GM23338 (cell line): ENCODE results near the gene CLEC7A. TPM values are rescaled to one million over a fixed set of nuclear protein-coding genes. Genes with fewer than 3 reads are reported as not detected.

Experiments used
- ATAC-seq: fragments of 200-7000 bp; cut with Tn5 transposase; 3 replicates; pipeline ENCODE4 v1.9.1; 2020
- DNase-seq: peaks from one replicate; pipeline ENCODE4 v3.0.0-alpha.2; 2015; ENCODE audit warnings: low spot score
- H2AFZ ChIP-seq: fragments of 200-600 bp; sonication (generic); 2 replicates; pipeline ENCODE4 v1.8.0; 2016; ENCODE audit warnings: antibody characterized with exemption, mild to moderate bottlenecking, moderate library complexity
- H3F3A ChIP-seq: fragments of 200-600 bp; sonication (generic); replicated peaks from 2 replicates; pipeline ENCODE4 v1.8.0; 2017; ENCODE audit warnings: antibody characterized with exemption, mixed run types, low read depth
- H3K27ac ChIP-seq: fragments of 200-600 bp; sonication (generic); 2 replicates; pipeline ENCODE4 v1.6.1; 2016; ENCODE audit warnings: low read depth
- H3K27me3 ChIP-seq: fragments of 200-600 bp; sonication (generic); 2 replicates; pipeline ENCODE4 v1.8.0; 2016; ENCODE audit warnings: mild to moderate bottlenecking, mixed run types, moderate library complexity; ENCODE audit not compliant: insufficient read depth
- H3K36me3 ChIP-seq: fragments of 200-600 bp; sonication (generic); 2 replicates; pipeline ENCODE4 v1.8.0; 2016; ENCODE audit warnings: mild to moderate bottlenecking; ENCODE audit not compliant: insufficient read depth
- H3K4me1 ChIP-seq: fragments of 200-600 bp; sonication (generic); 2 replicates; pipeline ENCODE4 v1.8.0; 2016; ENCODE audit warnings: mild to moderate bottlenecking, moderate library complexity; ENCODE audit not compliant: insufficient read depth
- H3K4me2 ChIP-seq: fragments of 200-600 bp; sonication (generic); 2 replicates; pipeline ENCODE4 v1.7.1; 2017; ENCODE audit warnings: mixed run types
- H3K4me3 ChIP-seq: fragments of 200-600 bp; sonication (generic); 2 replicates; pipeline ENCODE4 v1.6.1; 2016; ENCODE audit warnings: mixed run types
- H3K79me2 ChIP-seq: fragments of 200-600 bp; sonication (generic); replicated peaks from 2 replicates; pipeline ENCODE4 v1.8.0; 2017; ENCODE audit warnings: mild to moderate bottlenecking; ENCODE audit not compliant: insufficient read depth
- H3K9me2 ChIP-seq: fragments of 200-600 bp; sonication (generic); 2 replicates; pipeline ENCODE4 v1.8.0; 2017; ENCODE audit not compliant: insufficient read depth
- H4K20me1 ChIP-seq: fragments of 200-600 bp; sonication (generic); replicated peaks from 2 replicates; pipeline ENCODE4 v1.8.0; 2017; ENCODE audit warnings: mild to moderate bottlenecking; ENCODE audit not compliant: insufficient read depth
- H3K27ac Mint-ChIP-seq: 2 replicates; pipeline ENCODE4 v1.8.0; 2020; ENCODE audit warnings: inconsistent platforms, mild to moderate bottlenecking, moderate library complexity, mixed read lengths
- H3K27me3 Mint-ChIP-seq: 3 replicates; pipeline ENCODE4 v1.8.0; 2022; ENCODE audit warnings: low read depth, mild to moderate bottlenecking, moderate library complexity, mixed read lengths, inconsistent platforms; ENCODE audit not compliant: insufficient read depth, poor library complexity
- H3K36me3 Mint-ChIP-seq: 3 replicates; pipeline ENCODE4 v1.8.0; 2021; ENCODE audit warnings: low read depth, mild to moderate bottlenecking, inconsistent platforms, moderate library complexity, mixed read lengths
- H3K4me1 Mint-ChIP-seq: 3 replicates; pipeline ENCODE4 v1.8.0; 2020; ENCODE audit warnings: mild to moderate bottlenecking, inconsistent platforms, mixed read lengths
- H3K4me3 Mint-ChIP-seq: 3 replicates; pipeline ENCODE4 v1.8.0; 2021; ENCODE audit warnings: moderate library complexity, mild to moderate bottlenecking, inconsistent platforms, mixed read lengths
- H3K9me3 Mint-ChIP-seq: 3 replicates; pipeline ENCODE4 v1.8.0; 2020; ENCODE audit warnings: moderate library complexity, mild to moderate bottlenecking, inconsistent platforms, mixed read lengths
- CREB1 ChIP-seq: fragments of 250-450 bp; sonication (Bioruptor Pico); IDR thresholded peaks from 2 replicates; pipeline ENCODE4 v1.5.0; 2020; ENCODE audit warnings: low read depth, mild to moderate bottlenecking, moderate library complexity
- EZH2 ChIP-seq: fragments of 200-600 bp; sonication (generic); IDR thresholded peaks from one replicate; pipeline ENCODE4 v1.8.0; 2017; ENCODE audit warnings: antibody characterized with exemption, mild to moderate bottlenecking, low read depth; ENCODE audit not compliant: unreplicated experiment
- EZH2phosphoT487 ChIP-seq: fragments of 200-600 bp; sonication (generic); IDR thresholded peaks from one replicate; pipeline ENCODE4 v1.8.1; 2018; ENCODE audit warnings: antibody characterized with exemption; ENCODE audit not compliant: unreplicated experiment
- JUNB ChIP-seq: IDR thresholded peaks from one replicate; pipeline ENCODE4 v1.6.1; 2016; ENCODE audit warnings: antibody characterized with exemption; ENCODE audit not compliant: unreplicated experiment
- NANOG ChIP-seq: IDR thresholded peaks from 2 replicates; pipeline ENCODE4 v1.6.1; 2016; ENCODE audit warnings: antibody characterized with exemption, borderline replicate concordance
- POLR2AphosphoS5 ChIP-seq: IDR thresholded peaks from 2 replicates; pipeline ENCODE4 v1.6.1; 2016; ENCODE audit warnings: antibody characterized with exemption, low read depth
- STAT1 ChIP-seq: IDR thresholded peaks from one replicate; pipeline ENCODE4 v1.6.1; 2016; ENCODE audit warnings: antibody characterized with exemption; ENCODE audit not compliant: unreplicated experiment
- ZNF114 ChIP-seq: fragments of 250-450 bp; sonication (Bioruptor Pico); IDR thresholded peaks from 2 replicates; pipeline ENCODE4 v1.5.0; 2020; ENCODE audit warnings: mild to moderate bottlenecking, moderate library complexity
- ZNF331 ChIP-seq: fragments of 250-450 bp; sonication (Bioruptor Pico); IDR thresholded peaks from 2 replicates; pipeline ENCODE4 v1.5.0; 2020; ENCODE audit warnings: low read depth, mild to moderate bottlenecking, moderate library complexity
- polyA plus RNA-seq: library from polyadenylated mRNA; unstranded; fragments of >200 nt; fragmentation: Nextera tagmentation; extraction: Ambion mirVana; gene quantifications from 2 replicates; pipeline ENCODE4 v1.2.1, GENCODE V29; 2016
- total RNA-seq: library from RNA; depleted of rRNA; stranded (reverse); fragments of >200 nt; shearing (Covaris generic); gene quantifications from 2 replicates; pipeline ENCODE4 v1.2.3, GENCODE V29; 2014
- TF ChIP-seq, protein P1 (sequence below): fragments of 250-450 bp; sonication (Bioruptor Pico); IDR thresholded peaks from 2 replicates; pipeline ENCODE4 v1.5.0; 2020; ENCODE audit warnings: mild to moderate bottlenecking, moderate library complexity
- TF ChIP-seq, protein P2 (sequence below): IDR thresholded peaks from 2 replicates; pipeline ENCODE4 v1.6.1; 2016; ENCODE audit warnings: antibody characterized with exemption
- TF ChIP-seq, protein P3 (sequence below), 2 experiments: fragments of 200-600 bp in 1 of 2; sonication (generic) in 1 of 2; conservative IDR thresholded peaks; 2 replicates each; pipeline versions ENCODE4 v1.5.1 to v1.6.1; 2016 to 2017; ENCODE audit warnings: antibody characterized with exemption in 2 of 2, low read depth in 2 of 2, mild to moderate bottlenecking in 2 of 2, moderate library complexity in 1 of 2
- TF ChIP-seq, protein P4 (sequence below): IDR thresholded peaks from one replicate; pipeline ENCODE4 v1.6.1; 2018; ENCODE audit warnings: antibody characterized with exemption; ENCODE audit not compliant: unreplicated experiment

The CLEC7A gene
- total and polyA plus RNA-seq, 2 experiments from 2014 or later = 0.39 TPM; not detected in 1

DNA sequence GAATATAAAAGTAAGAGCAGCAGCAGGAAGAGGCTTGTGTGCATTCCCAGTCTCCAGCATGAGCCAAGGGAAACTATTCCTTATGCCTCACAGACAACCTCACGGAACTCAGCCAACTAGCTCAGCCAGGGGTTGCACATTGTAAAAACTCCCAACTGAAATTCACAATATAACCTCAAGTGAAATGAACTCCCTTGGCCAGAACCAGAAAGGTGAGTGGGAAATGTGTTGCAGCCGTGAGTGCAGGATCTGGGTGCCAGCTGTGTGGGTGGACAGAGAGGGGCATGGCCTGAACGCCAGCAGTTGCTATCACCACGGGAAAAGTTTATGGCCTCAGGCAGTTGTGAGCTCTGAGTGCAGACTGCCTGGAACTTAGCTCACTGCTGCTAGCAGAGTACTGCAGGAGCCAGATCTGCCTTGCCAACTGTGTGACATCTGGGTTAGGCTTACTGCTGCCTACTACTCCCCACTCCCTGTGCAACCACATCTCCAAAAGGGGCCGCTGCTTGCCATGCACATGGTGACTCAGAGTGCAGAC, 28.9 kb downstream of the CLEC7A start:
- 0 out of 2 replicates have a peak overlapping the region, but pooled peaks have one; percentile 12 for H2AFZ ChIP-seq
- ATAC-seq = no peak
- no peaks in the 10 kb centered on the region for H3K36me3 Mint-ChIP-seq
- H3K9me2 ChIP-seq = no peaks in the 10 kb centered on the region
- no peak overlapping the region for H3K27ac Mint-ChIP-seq
- no peaks in the 10 kb centered on the region for H3F3A ChIP-seq
- TF ChIP-seq EZH2 (no peak), ZNF114 (CRISPR knock-in tag) (no peak), STAT1 (no peak), EZH2phosphoT487 (no peak), CREB1 (CRISPR knock-in tag) (no peak), ZNF331 (no peak), NANOG (no peak), JUNB (no peak), POLR2AphosphoS5 (no peak)
- TF ChIP-seq, protein P1, sequence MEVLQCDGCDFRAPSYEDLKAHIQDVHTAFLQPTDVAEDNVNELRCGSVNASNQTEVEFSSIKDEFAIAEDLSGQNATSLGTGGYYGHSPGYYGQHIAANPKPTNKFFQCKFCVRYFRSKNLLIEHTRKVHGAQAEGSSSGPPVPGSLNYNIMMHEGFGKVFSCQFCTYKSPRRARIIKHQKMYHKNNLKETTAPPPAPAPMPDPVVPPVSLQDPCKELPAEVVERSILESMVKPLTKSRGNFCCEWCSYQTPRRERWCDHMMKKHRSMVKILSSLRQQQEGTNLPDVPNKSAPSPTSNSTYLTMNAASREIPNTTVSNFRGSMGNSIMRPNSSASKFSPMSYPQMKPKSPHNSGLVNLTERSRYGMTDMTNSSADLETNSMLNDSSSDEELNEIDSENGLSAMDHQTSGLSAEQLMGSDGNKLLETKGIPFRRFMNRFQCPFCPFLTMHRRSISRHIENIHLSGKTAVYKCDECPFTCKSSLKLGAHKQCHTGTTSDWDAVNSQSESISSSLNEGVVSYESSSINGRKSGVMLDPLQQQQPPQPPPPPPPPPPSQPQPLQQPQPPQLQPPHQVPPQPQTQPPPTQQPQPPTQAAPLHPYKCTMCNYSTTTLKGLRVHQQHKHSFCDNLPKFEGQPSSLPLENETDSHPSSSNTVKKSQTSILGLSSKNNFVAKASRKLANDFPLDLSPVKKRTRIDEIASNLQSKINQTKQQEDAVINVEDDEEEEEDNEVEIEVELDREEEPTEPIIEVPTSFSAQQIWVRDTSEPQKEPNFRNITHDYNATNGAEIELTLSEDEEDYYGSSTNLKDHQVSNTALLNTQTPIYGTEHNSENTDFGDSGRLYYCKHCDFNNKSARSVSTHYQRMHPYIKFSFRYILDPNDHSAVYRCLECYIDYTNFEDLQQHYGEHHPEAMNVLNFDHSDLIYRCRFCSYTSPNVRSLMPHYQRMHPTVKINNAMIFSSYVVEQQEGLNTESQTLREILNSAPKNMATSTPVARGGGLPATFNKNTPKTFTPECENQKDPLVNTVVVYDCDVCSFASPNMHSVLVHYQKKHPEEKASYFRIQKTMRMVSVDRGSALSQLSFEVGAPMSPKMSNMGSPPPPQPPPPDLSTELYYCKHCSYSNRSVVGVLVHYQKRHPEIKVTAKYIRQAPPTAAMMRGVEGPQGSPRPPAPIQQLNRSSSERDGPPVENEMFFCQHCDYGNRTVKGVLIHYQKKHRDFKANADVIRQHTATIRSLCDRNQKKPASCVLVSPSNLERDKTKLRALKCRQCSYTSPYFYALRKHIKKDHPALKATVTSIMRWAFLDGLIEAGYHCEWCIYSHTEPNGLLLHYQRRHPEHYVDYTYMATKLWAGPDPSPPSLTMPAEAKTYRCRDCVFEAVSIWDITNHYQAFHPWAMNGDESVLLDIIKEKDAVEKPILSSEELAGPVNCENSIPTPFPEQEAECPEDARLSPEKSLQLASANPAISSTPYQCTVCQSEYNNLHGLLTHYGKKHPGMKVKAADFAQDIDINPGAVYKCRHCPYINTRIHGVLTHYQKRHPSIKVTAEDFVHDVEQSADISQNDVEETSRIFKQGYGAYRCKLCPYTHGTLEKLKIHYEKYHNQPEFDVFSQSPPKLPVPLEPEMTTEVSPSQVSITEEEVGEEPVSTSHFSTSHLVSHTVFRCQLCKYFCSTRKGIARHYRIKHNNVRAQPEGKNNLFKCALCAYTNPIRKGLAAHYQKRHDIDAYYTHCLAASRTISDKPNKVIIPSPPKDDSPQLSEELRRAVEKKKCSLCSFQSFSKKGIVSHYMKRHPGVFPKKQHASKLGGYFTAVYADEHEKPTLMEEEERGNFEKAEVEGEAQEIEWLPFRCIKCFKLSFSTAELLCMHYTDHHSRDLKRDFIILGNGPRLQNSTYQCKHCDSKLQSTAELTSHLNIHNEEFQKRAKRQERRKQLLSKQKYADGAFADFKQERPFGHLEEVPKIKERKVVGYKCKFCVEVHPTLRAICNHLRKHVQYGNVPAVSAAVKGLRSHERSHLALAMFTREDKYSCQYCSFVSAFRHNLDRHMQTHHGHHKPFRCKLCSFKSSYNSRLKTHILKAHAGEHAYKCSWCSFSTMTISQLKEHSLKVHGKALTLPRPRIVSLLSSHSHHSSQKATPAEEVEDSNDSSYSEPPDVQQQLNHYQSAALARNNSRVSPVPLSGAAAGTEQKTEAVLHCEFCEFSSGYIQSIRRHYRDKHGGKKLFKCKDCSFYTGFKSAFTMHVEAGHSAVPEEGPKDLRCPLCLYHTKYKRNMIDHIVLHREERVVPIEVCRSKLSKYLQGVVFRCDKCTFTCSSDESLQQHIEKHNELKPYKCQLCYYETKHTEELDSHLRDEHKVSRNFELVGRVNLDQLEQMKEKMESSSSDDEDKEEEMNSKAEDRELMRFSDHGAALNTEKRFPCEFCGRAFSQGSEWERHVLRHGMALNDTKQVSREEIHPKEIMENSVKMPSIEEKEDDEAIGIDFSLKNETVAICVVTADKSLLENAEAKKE = no peak
- TF ChIP-seq, protein P2, sequence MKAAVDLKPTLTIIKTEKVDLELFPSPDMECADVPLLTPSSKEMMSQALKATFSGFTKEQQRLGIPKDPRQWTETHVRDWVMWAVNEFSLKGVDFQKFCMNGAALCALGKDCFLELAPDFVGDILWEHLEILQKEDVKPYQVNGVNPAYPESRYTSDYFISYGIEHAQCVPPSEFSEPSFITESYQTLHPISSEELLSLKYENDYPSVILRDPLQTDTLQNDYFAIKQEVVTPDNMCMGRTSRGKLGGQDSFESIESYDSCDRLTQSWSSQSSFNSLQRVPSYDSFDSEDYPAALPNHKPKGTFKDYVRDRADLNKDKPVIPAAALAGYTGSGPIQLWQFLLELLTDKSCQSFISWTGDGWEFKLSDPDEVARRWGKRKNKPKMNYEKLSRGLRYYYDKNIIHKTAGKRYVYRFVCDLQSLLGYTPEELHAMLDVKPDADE = no peak
- TF ChIP-seq, protein P3, sequence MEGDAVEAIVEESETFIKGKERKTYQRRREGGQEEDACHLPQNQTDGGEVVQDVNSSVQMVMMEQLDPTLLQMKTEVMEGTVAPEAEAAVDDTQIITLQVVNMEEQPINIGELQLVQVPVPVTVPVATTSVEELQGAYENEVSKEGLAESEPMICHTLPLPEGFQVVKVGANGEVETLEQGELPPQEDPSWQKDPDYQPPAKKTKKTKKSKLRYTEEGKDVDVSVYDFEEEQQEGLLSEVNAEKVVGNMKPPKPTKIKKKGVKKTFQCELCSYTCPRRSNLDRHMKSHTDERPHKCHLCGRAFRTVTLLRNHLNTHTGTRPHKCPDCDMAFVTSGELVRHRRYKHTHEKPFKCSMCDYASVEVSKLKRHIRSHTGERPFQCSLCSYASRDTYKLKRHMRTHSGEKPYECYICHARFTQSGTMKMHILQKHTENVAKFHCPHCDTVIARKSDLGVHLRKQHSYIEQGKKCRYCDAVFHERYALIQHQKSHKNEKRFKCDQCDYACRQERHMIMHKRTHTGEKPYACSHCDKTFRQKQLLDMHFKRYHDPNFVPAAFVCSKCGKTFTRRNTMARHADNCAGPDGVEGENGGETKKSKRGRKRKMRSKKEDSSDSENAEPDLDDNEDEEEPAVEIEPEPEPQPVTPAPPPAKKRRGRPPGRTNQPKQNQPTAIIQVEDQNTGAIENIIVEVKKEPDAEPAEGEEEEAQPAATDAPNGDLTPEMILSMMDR (conservative IDR thresholded peaks at IDR 0.05; ENCODE audit: low read depth in 2 of 2) = no peak
- TF ChIP-seq, protein P4, sequence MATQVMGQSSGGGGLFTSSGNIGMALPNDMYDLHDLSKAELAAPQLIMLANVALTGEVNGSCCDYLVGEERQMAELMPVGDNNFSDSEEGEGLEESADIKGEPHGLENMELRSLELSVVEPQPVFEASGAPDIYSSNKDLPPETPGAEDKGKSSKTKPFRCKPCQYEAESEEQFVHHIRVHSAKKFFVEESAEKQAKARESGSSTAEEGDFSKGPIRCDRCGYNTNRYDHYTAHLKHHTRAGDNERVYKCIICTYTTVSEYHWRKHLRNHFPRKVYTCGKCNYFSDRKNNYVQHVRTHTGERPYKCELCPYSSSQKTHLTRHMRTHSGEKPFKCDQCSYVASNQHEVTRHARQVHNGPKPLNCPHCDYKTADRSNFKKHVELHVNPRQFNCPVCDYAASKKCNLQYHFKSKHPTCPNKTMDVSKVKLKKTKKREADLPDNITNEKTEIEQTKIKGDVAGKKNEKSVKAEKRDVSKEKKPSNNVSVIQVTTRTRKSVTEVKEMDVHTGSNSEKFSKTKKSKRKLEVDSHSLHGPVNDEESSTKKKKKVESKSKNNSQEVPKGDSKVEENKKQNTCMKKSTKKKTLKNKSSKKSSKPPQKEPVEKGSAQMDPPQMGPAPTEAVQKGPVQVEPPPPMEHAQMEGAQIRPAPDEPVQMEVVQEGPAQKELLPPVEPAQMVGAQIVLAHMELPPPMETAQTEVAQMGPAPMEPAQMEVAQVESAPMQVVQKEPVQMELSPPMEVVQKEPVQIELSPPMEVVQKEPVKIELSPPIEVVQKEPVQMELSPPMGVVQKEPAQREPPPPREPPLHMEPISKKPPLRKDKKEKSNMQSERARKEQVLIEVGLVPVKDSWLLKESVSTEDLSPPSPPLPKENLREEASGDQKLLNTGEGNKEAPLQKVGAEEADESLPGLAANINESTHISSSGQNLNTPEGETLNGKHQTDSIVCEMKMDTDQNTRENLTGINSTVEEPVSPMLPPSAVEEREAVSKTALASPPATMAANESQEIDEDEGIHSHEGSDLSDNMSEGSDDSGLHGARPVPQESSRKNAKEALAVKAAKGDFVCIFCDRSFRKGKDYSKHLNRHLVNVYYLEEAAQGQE = no peak
- H4K20me1 ChIP-seq = no peaks in the 10 kb centered on the region
- DNase-seq = no peak
- H3K27me3 Mint-ChIP-seq = no peaks in the 10 kb centered on the region
- H3K36me3 ChIP-seq = no peaks in the 10 kb centered on the region
- no peak overlapping the region for H3K27ac ChIP-seq
- H3K4me1 ChIP-seq = 0 out of 2 replicates have a peak, but pooled peaks cover 4% of the 10 kb centered on the region
- no peak overlapping the region for H3K4me2 ChIP-seq
- H3K4me1 Mint-ChIP-seq = peaks cover 11% of the 10 kb centered on the region; the same call in 2 of the 3 replicates
- H3K4me3 Mint-ChIP-seq = no peak overlapping the region
- H3K9me3 Mint-ChIP-seq = no peaks in the 10 kb centered on the region
- no peaks in the 10 kb centered on the region for H3K79me2 ChIP-seq
- H3K27me3 ChIP-seq = no peaks in the 10 kb centered on the region
- no peak overlapping the region for H3K4me3 ChIP-seq
